Testis (tissue), 3 donors: ENCODE results near the gene APOE. TPM values are rescaled to one million over a fixed set of nuclear protein-coding genes. Genes with fewer than 3 reads are reported as not detected.

Source experiments
- DNase-seq: peaks from one replicate; pipeline ENCODE4 v3.0.0-alpha.2; 2019
- H3K27ac ChIP-seq, 2 donors: fragments of 200-600 bp; sonication (generic); one replicate each; pipeline ENCODE4 v1.5.1; 2019
- H3K27me3 ChIP-seq: fragments of 200-600 bp; sonication (generic); one replicate; pipeline ENCODE4 v1.5.1; 2019
- H3K36me3 ChIP-seq: fragments of 200-600 bp; sonication (generic); one replicate; pipeline ENCODE4 v1.5.1; 2017; ENCODE audit warnings: low read depth; ENCODE audit errors: missing control alignments
- H3K4me1 ChIP-seq: fragments of 200-600 bp; sonication (generic); one replicate; pipeline ENCODE4 v1.5.1; 2019
- H3K4me3 ChIP-seq, 2 donors: fragments of 200-600 bp; sonication (generic); one replicate each; pipeline ENCODE4 v1.5.1; 2017 to 2019
- H3K9me3 ChIP-seq: fragments of 200-600 bp; sonication (generic); one replicate; pipeline ENCODE4 v1.5.1; 2017
- CTCF ChIP-seq, 3 experiments: fragments of 450-650 bp in 2 of 3; fragments of 200-600 bp in 1 of 3; sonication (generic) in 1 of 3; IDR thresholded peaks; one replicate each; pipeline ENCODE4 v1.5.1; 2016 to 2019; ENCODE audit warnings: antibody characterized with exemption in 3 of 3, mild to moderate bottlenecking in 2 of 3, moderate library complexity in 1 of 3
- POLR2A ChIP-seq: fragments of 450-650 bp; IDR thresholded peaks from one replicate; pipeline ENCODE4 v1.6.1; 2017; ENCODE audit warnings: antibody characterized with exemption, mild to moderate bottlenecking, moderate library complexity
- WGBS, 2 donors: methylation state at CpG; one replicate each; pipeline ENCODE4 v1.1.5; 2018; 5-methylcytosine and 5-hydroxymethylcytosine counted together
- intact Hi-C: fragments of 100-400 bp; cut with DNase I; formaldehyde crosslinking; loops from one replicate; pipeline ENCODE4 v1.15.1; 2023; ENCODE audit warnings: low total_unique reads
- polyA plus RNA-seq: library from polyadenylated mRNA; stranded (reverse); fragments of 350-450 nt; fragmentation: Illumina TruSeq; extraction: RNeasy Lipid Tissue Mini Kit (QIAGEN cat#74804); gene quantifications from one replicate; pipeline ENCODE4 v1.2.3, GENCODE V29; 2014; ENCODE audit warnings: low read depth, low replicate concordance; ENCODE audit not compliant: insufficient read depth
- total RNA-seq, 2 donors: library from RNA; depleted of rRNA; stranded (reverse); fragments of >200 nt; gene quantifications; one replicate each; pipeline ENCODE4 v1.2.3, GENCODE V29; 2016

APOE gene
- total and polyA plus RNA-seq, 3 donors from 2014 or later: 185 to 494 (median 215) TPM

GRCh38 chr19:44889830-44890365, 15.7 kb upstream of the APOE start:
- Histone ChIP-seq H3K4me1 (peaks cover 22% of the 10 kb centered on the region), H3K4me3 (peak overlapping the region; percentile 43 to 69), H3K36me3 (no peaks in the 10 kb centered on the region), H3K9me3 (no peaks in the 10 kb centered on the region), H3K27me3 (no peaks in the 10 kb centered on the region), H3K27ac (peak overlapping the region; percentile 32 to 87)
- intact Hi-C loops: no loop called here
- TF ChIP-seq POLR2A (no peak), CTCF (IDR thresholded peaks at IDR 0.05) (no peak)
- WGBS, 2 donors: 29 to 40% methylated on average over 17 of the region's 17 CpGs
- DNase-seq: no peak

- no peak for TF ChIP-seq POLR2A
- no peak for TF ChIP-seq CTCF (IDR thresholded peaks at IDR 0.05)
- Histone ChIP-seq H3K4me3 (peak overlapping the region; percentile 43 to 69), H3K9me3 (no peaks in the 10 kb centered on the region), H3K27ac (peak overlapping the region; percentile 87 to 94), H3K4me1 (peaks cover 22% of the 10 kb centered on the region), H3K27me3 (no peaks in the 10 kb centered on the region), H3K36me3 (no peaks in the 10 kb centered on the region)
- peak; percentile 100 for DNase-seq
- intact Hi-C loops: no loop called here
- WGBS, 2 donors: 0 to 1% methylated on average over 25 to 38 of the region's 40 CpGs
These were observed 15.1 kb upstream of the APOE start for GRCh38 chr19:44890366-44891015.

- H3K27ac ChIP-seq: peak within 1 kb of the TSS; percentile 87 to 94
- no peaks in the 10 kb centered on the region for H3K27me3 ChIP-seq
- H3K9me3 ChIP-seq: no peaks in the 10 kb centered on the region
- TF ChIP-seq POLR2A: no peak
- TF ChIP-seq CTCF (IDR thresholded peaks at IDR 0.05): no peak
- DNase-seq: no peak
- peaks cover 22% of the 10 kb centered on the region for H3K4me1 ChIP-seq
- H3K4me3 ChIP-seq: peak within 1 kb of the TSS; percentile 75 to 96
- 0 to 1% methylated on average over 27 to 67 of the region's 81 CpGs for WGBS, 2 donors
- intact Hi-C loops: no loop called here
- H3K36me3 ChIP-seq: no peaks in the 10 kb centered on the region
These were observed 14.3 kb upstream of the APOE start, which contains the start of gene TOMM40 for GRCh38 chr19:44891016-44891882. TOMM40 (plus strand) TSS chr19:44891254; CDS start chr19:44891416, 162 bp downstream.

DNA sequence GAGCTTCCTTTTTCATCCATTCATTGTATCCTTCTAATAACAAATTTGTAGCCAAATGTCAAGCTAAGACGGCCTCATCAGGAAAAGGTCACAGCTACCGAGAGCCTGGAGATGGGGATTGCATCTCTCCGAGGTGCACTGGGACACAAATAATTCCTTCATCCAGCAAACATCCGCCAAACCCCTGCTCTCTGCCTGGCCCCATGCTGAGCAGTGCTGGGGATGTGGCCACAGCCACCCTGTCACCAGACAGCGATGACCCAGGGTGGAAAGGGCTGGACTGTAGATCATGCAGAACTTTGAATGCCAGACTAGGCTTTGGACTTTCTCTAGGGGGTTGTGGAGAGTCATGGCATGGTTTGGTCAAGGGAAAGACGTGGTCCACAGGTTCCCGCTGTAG, 12.7 kb upstream of the APOE start:
- intact Hi-C loops: no loop called here
- Histone ChIP-seq H3K9me3 (no peaks in the 10 kb centered on the region), H3K4me3 (no peak overlapping the region), H3K27ac (no peak overlapping the region), H3K27me3 (no peaks in the 10 kb centered on the region), H3K36me3 (no peaks in the 10 kb centered on the region), H3K4me1 (peaks cover 22% of the 10 kb centered on the region)
- WGBS, 2 donors: 78 to 87% methylated on average over 7 of the region's 7 CpGs
- DNase-seq: no peak
- TF ChIP-seq CTCF (IDR thresholded peaks at IDR 0.05): no peak
- no peak for TF ChIP-seq POLR2A
